Measurements from ENCODE around the gene CFAP206.
"Not testable (repeated sequence)": the region's sequence is repeated elsewhere in the genome, so short reads cannot be mapped to it uniquely, and the experiment has no call there.

Gene CFAP206

GRCh38 chr6:87483929-87484328, 76.2 kb downstream of the CFAP206 start:
- Histone ChIP-seq H2AFZ (ENCODE audit: low read depth) (no peak overlapping the region), H3K4me3 (IDR thresholded peaks at IDR 0.05; ENCODE audit: insufficient read depth, low read depth, low read length) (no peak overlapping the region), H3K27me3 (ENCODE audit: insufficient read depth, low read depth) (no peaks in the 10 kb centered on the region), H3K79me2 (ENCODE audit: insufficient read depth, low read depth) (no peaks in the 10 kb centered on the region), H3K4me2 (no peak overlapping the region), H4K20me1 (ENCODE audit: insufficient read depth) (no peaks in the 10 kb centered on the region), H3K27ac (no peak overlapping the region), H3K9ac (no peak overlapping the region), H3K4me1 (ENCODE audit: low read depth, poor library complexity, severe bottlenecking) (no peaks in the 10 kb centered on the region), H3K36me3 (ENCODE audit: insufficient read depth) (no peaks in the 10 kb centered on the region)
- TF ChIP-seq CTCF (conservative IDR thresholded peaks at IDR 0.05; ENCODE audit: low read depth, low read length) = no peak

- Histone ChIP-seq H3K4me2 (no peak overlapping the region), H3K4me3 (IDR thresholded peaks at IDR 0.05; ENCODE audit: insufficient read depth, low read depth, low read length) (no peak overlapping the region), H3K4me1 (ENCODE audit: low read depth, poor library complexity, severe bottlenecking) (no peaks in the 10 kb centered on the region), H2AFZ (ENCODE audit: low read depth) (no peak overlapping the region), H3K36me3 (ENCODE audit: insufficient read depth) (no peaks in the 10 kb centered on the region), H3K27ac (no peak overlapping the region), H3K9ac (no peak overlapping the region), H3K27me3 (ENCODE audit: insufficient read depth, low read depth) (no peaks in the 10 kb centered on the region), H3K79me2 (ENCODE audit: insufficient read depth, low read depth) (no peaks in the 10 kb centered on the region), H4K20me1 (ENCODE audit: insufficient read depth) (no peaks in the 10 kb centered on the region)
- TF ChIP-seq CTCF (conservative IDR thresholded peaks at IDR 0.05; ENCODE audit: low read depth, low read length) = no peak
These were observed 76.7 kb downstream of the CFAP206 start for GRCh38 chr6:87484491-87484890.

DNA sequence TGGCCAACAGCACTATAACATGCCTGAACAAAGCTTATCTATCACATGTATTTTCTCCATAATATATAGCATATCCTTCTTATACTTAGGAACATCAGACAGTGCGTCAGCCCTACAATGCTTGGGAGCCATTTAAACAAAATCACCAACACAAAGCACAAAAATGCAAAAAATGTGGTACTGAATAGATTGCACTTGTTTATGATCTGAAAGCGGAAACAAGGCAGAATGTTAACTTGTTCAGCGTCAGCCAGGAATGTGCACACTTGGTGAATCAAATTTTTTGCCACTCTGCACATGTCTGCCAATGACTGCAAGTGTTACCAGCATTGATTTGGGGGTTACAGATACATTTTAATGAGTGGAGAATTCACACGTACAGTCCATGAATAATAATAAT, 79.8 kb downstream of the CFAP206 start:
- Histone ChIP-seq H3K27ac (no peak overlapping the region), H3K4me1 (ENCODE audit: low read depth, poor library complexity, severe bottlenecking) (no peaks in the 10 kb centered on the region), H3K9ac (no peak overlapping the region), H3K4me3 (IDR thresholded peaks at IDR 0.05; ENCODE audit: insufficient read depth, low read depth, low read length) (no peak overlapping the region), H3K4me2 (no peak overlapping the region), H3K27me3 (ENCODE audit: insufficient read depth, low read depth) (no peaks in the 10 kb centered on the region), H3K36me3 (ENCODE audit: insufficient read depth) (no peaks in the 10 kb centered on the region), H2AFZ (ENCODE audit: low read depth) (no peak overlapping the region), H4K20me1 (ENCODE audit: insufficient read depth) (no peaks in the 10 kb centered on the region), H3K79me2 (ENCODE audit: insufficient read depth, low read depth) (no peaks in the 10 kb centered on the region)
- no peak for TF ChIP-seq CTCF (conservative IDR thresholded peaks at IDR 0.05; ENCODE audit: low read depth, low read length)

GRCh38 chr6:87489326-87489725, 81.6 kb downstream of the CFAP206 start:
- H3K9ac ChIP-seq; H3K4me2 ChIP-seq; H3K79me2 ChIP-seq (ENCODE audit: insufficient read depth, low read depth); H3K36me3 ChIP-seq (ENCODE audit: insufficient read depth); H3K4me3 ChIP-seq (IDR thresholded peaks at IDR 0.05; ENCODE audit: insufficient read depth, low read depth, low read length); H4K20me1 ChIP-seq (ENCODE audit: insufficient read depth); H2AFZ ChIP-seq (ENCODE audit: low read depth); H3K4me1 ChIP-seq (ENCODE audit: low read depth, poor library complexity, severe bottlenecking); H3K27me3 ChIP-seq (ENCODE audit: insufficient read depth, low read depth); H3K27ac ChIP-seq: not testable (repeated sequence)

GRCh38 chr6:87494761-87495422, 87.1 kb downstream of the CFAP206 start:
- Histone ChIP-seq H3K4me3 (IDR thresholded peaks at IDR 0.05; ENCODE audit: insufficient read depth, low read depth, low read length) (no peak overlapping the region), H3K9ac (no peak overlapping the region), H3K79me2 (ENCODE audit: insufficient read depth, low read depth) (no peaks in the 10 kb centered on the region), H3K36me3 (ENCODE audit: insufficient read depth) (no peaks in the 10 kb centered on the region), H3K4me1 (ENCODE audit: low read depth, poor library complexity, severe bottlenecking) (no peaks in the 10 kb centered on the region), H2AFZ (ENCODE audit: low read depth) (no peak overlapping the region), H3K27me3 (ENCODE audit: insufficient read depth, low read depth) (no peaks in the 10 kb centered on the region), H4K20me1 (ENCODE audit: insufficient read depth) (no peaks in the 10 kb centered on the region), H3K27ac (no peak overlapping the region), H3K4me2 (no peak overlapping the region)
- TF ChIP-seq CTCF (conservative IDR thresholded peaks at IDR 0.05; ENCODE audit: low read depth, low read length) = no peak
